Heart left ventricle (tissue), 16 donors: ENCODE data around the gene FAM98C. TPM values are rescaled to one million over a fixed set of nuclear protein-coding genes. Genes with fewer than 3 reads are reported as not detected.
A peak's percentile ranks its signal among the peaks of the same experiment; 100 is the strongest.

Experiments
- ATAC-seq, 4 donors: fragments of 200-7000 bp; cut with Tn5 transposase; one replicate each; pipeline ENCODE4 v1.9.1; 2020 to 2022; ENCODE audit warnings: moderate library complexity in 4 of 4, mild to moderate bottlenecking in 3 of 4, moderate number of reproducible peaks in 1 of 4
- DNase-seq, 5 donors: peaks; one replicate each; pipeline ENCODE4 v3.0.0-alpha.2; 2020
- H3K27ac ChIP-seq, 12 donors: fragments of 200-600 bp; sonication (generic) in 4 of 12; one replicate each; pipeline versions ENCODE4 v1.5.0 to v1.8.0; 2016 to 2022; ENCODE audit warnings: mild to moderate bottlenecking in 2 of 12
- H3K27me3 ChIP-seq, 9 donors: fragments of 200-600 bp; sonication (generic) in 2 of 9; one replicate each; pipeline versions ENCODE4 v1.5.1 to v1.8.0; 2016 to 2022; ENCODE audit warnings: mild to moderate bottlenecking in 3 of 9
- H3K36me3 ChIP-seq, 9 donors: fragments of 200-600 bp; sonication (generic) in 2 of 9; one replicate each; pipeline versions ENCODE4 v1.5.0 to v1.8.0; 2018 to 2022; ENCODE audit warnings: mild to moderate bottlenecking in 2 of 9
- H3K4me1 ChIP-seq, 12 donors: fragments of 200-600 bp; sonication (generic) in 4 of 12; one replicate each; pipeline versions ENCODE4 v1.5.0 to v1.8.0; 2016 to 2022; ENCODE audit warnings: mild to moderate bottlenecking in 3 of 12
- H3K4me3 ChIP-seq, 12 donors: fragments of 200-600 bp; sonication (generic) in 4 of 12; one replicate each; pipeline versions ENCODE4 v1.5.0 to v1.8.0; 2017 to 2022; ENCODE audit warnings: mild to moderate bottlenecking in 9 of 12, moderate library complexity in 4 of 12
- H3K9me3 ChIP-seq, 12 donors: fragments of 200-600 bp; sonication (generic) in 4 of 12; one replicate each; pipeline versions ENCODE4 v1.5.0 to v1.8.0; 2016 to 2022; ENCODE audit warnings: mild to moderate bottlenecking in 1 of 12
- CTCF ChIP-seq, 12 donors: fragments of 200-600 bp; sonication (generic) in 4 of 12; IDR thresholded peaks; one replicate each; pipeline versions ENCODE4 v1.5.0 to v1.8.0; 2018 to 2022; ENCODE audit warnings: antibody characterized with exemption in 12 of 12, mild to moderate bottlenecking in 5 of 12
- POLR2A ChIP-seq, 2 donors: fragments of 450-650 bp; IDR thresholded peaks; one replicate each; pipeline ENCODE4 v1.6.1; 2017; ENCODE audit warnings: antibody characterized with exemption in 2 of 2, mild to moderate bottlenecking in 2 of 2, moderate library complexity in 2 of 2
- WGBS, 4 donors: extraction: QIAGEN DNeasy Blood & Tissue Kit in 2 of 4; methylation state at CpG; one replicate each; pipeline versions ENCODE4 v1.1.5 to v1.1.7; 2013 to 2018; 5-methylcytosine and 5-hydroxymethylcytosine counted together
- intact Hi-C, 10 donors: fragments of 100-400 bp; cut with DNase I; formaldehyde crosslinking; loops; one replicate each; pipeline versions ENCODE4 v1.11.1 to v1.14.2; 2022
- long read RNA-seq, 3 donors: library from polyadenylated mRNA; unstranded; transcript quantifications; one replicate each; pipeline ENCODE4 v2.0.0, GENCODE V29; 2020 to 2021
- polyA plus RNA-seq, 2 donors: library from polyadenylated mRNA; stranded (reverse); fragments of 200-250 nt; gene quantifications; one replicate each; pipeline ENCODE4 v1.2.3, GENCODE V29; 2013
- total RNA-seq, 9 donors: library from RNA; depleted of rRNA in 2 of 9; stranded (reverse); fragments of >200 nt in 2 of 9; fragmentation: NEBNext Ultra II Directional in 3 of 9; extraction: Animal tissue kit (Norgen Biotek cat#: 25700) in 3 of 9; gene quantifications; one replicate each; pipeline versions ENCODE4 v1.1.0 to v1.2.4, GENCODE V29; 2016 to 2023
- donor health status: ischemic (EF 13 %, LVEDD 7.1; RV severe dilation, severe dysfunction).
- donor health status: healthy with polysubstance abuse.
- donor health status: DM: no; HTN: yes; CAD: no.
- donor health status: DM: no; HTN: no; CAD: no.
- donor health status: ischemic (EF 25% LVEDD 6.9; RV normal size, moderate dysfunction).
- donor health status: ischemic (EF 25% LVEDD 5.7; RV mildly dilated, moderate dysfunction).
- donor health status: healthy.
- donor health status: DM: yes; HTN: yes; CAD: no.
- donor health status: ischemic (EF 35%, LVEDD 5.7; RV mildly dilated, moderate dysfunction).
- donor health status: nonischemic (EF 11% LVEDD 7.7; RV severe dilation, severe dysfunction).
- donor health status: DM: yes; HTN: yes; CAD: no.
- donor health status: PGD.
- donor health status: ischemic (EF 29% LVEDD 5.4; RV normal size, mild dysfunction).
- donor health status: nonischemic (EF 23%, LVEDD 6.1; RV moderate dilation, normal function).

Gene FAM98C
- total RNA-seq (10 to 100 TPM in 8 of 9 donors, 1 to 10 TPM in 1; 9.3 to 15.8 (median 11.9) TPM), polyA plus RNA-seq (10 to 100 TPM in 1 of 2 donors, 1 to 10 TPM in 1; 9.6 to 10.3 TPM)
- long read RNA-seq, donor 1, transcript FAM98C-201 (8 exons, 1,271 nt) = major isoform, 8 of 19 reads
- long read RNA-seq, donor 1, partial matches to known transcripts = 7 of 19 reads
- long read RNA-seq, donor 1, other reads (novel, unspliced or antisense) = 3 of 19 reads
- long read RNA-seq, donor 2, transcript FAM98C-201 (8 exons, 1,271 nt) = major isoform, 7 of 11 reads
- long read RNA-seq, donor 2, partial matches to known transcripts = 1 of 11 reads
- long read RNA-seq, donor 2, other reads (novel, unspliced or antisense) = 3 of 11 reads
- long read RNA-seq, donor 3, transcript FAM98C-201 (8 exons, 1,271 nt) = major isoform, 7 of 10 reads
- long read RNA-seq, donor 3, partial matches to known transcripts = 1 of 10 reads
- long read RNA-seq, donor 3, other reads (novel, unspliced or antisense) = 2 of 10 reads

GRCh38 chr19:38402967-38403674 lies at the start of gene FAM98C:
TSS of gene FAM98C (plus strand) at chr19:38403093. CDS start at chr19:38403154, 61 bp downstream.
- peaks cover 0 to 33% (median 21%) of the 10 kb centered on the region in 9 donors for H3K36me3 ChIP-seq
- DNase-seq (peak; percentile 95 to 99 (median 96)), ATAC-seq (peak; percentile 99 to 100 (median 99))
- peak within 1 kb of the TSS; percentile 52 to 90 (median 79) for H3K27ac ChIP-seq
- H3K9me3 ChIP-seq = no peaks in the 10 kb centered on the region
- peak within 1 kb of the TSS; percentile 70 to 98 (median 90) for H3K4me3 ChIP-seq
- 0 to 1% (median 1%) methylated on average over 20 to 82 of the region's 82 CpGs for WGBS, 4 donors
- H3K4me1 ChIP-seq = peaks cover 0 to 12% (median 7%) of the 10 kb centered on the region in 12 donors
- TF ChIP-seq CTCF (IDR thresholded peaks at IDR 0.05) (peak; percentile 94 to 100 (median 99)), POLR2A (IDR thresholded peaks at IDR 0.05) (peak in 1 of 2 donors; percentile 27)
- H3K27me3 ChIP-seq = peaks cover 6 to 39% (median 21%) of the 10 kb centered on the region in 9 donors
- intact Hi-C loops = loop anchor here (1.0 to 10.0 kb wide), 10 partner anchors 112 to 532 kb away; partner anchors contain the start of genes MRPS12 (in 5 of the 10), SARS2 (in 5 of the 10), EIF3K (in 3 of the 10) and MAP4K1 (in 3 of the 10)

- DNase-seq = no peak
- H3K27me3 ChIP-seq = peaks cover 0 to 35% (median 7%) of the 10 kb centered on the region in 9 donors
Observed at GRCh38 chr19:38355728-38356725, 46.9 kb upstream of the FAM98C start.

GRCh38 chr19:38358071-38358470 lies 44.8 kb upstream of the FAM98C start:
- DNase-seq (no peak), ATAC-seq (no peak)
- no peak for TF ChIP-seq CTCF (IDR thresholded peaks at IDR 0.05)
- no peak for TF ChIP-seq POLR2A (IDR thresholded peaks at IDR 0.05)
- Histone ChIP-seq H3K9me3 (no peaks in the 10 kb centered on the region), H3K36me3 (no peaks in the 10 kb centered on the region), H3K4me3 (no peak overlapping the region), H3K27ac (no peak overlapping the region), H3K4me1 (peaks cover 0 to 20% (median 9%) of the 10 kb centered on the region in 12 donors), H3K27me3 (peaks cover 0 to 37% (median 9%) of the 10 kb centered on the region in 9 donors)
- 34 to 55% (median 42%) methylated on average over 5 of the region's 5 CpGs for WGBS, 4 donors
- intact Hi-C loops = no loop called here

More at GRCh38 chr19:38355728-38356725, 46.9 kb upstream of the FAM98C start:
- Histone ChIP-seq H3K36me3 (no peaks in the 10 kb centered on the region), H3K9me3 (no peaks in the 10 kb centered on the region), H3K4me1 (peaks cover 0 to 1% (median 0%) of the 10 kb centered on the region in 12 donors), H3K4me3 (no peak overlapping the region), H3K27ac (no peak overlapping the region)
- no peak for ATAC-seq
- TF ChIP-seq CTCF (IDR thresholded peaks at IDR 0.05) (no peak), POLR2A (IDR thresholded peaks at IDR 0.05) (no peak)
- 68 to 78% (median 76%) methylated on average over 16 of the region's 16 CpGs for WGBS, 4 donors
- intact Hi-C loops = no loop called here
